Activated T-helper 2 cell treated with anti-CD3 and anti-CD28 coated beads, Interferon-gamma antibody, Interleukin-2, Interleukin-4, amounts not matched to agents 10 μg/mL and 5 μg/mL and 100 μg/mL, durations not matched to agents 14 hours and 24 hours and 36 hours (primary cell): ENCODE measurements around the gene PLCB1. TPM values are rescaled to one million over a fixed set of nuclear protein-coding genes. Genes with fewer than 3 reads are reported as not detected.

Experiments
- DNase-seq: peaks from one replicate; pipeline ENCODE4 v3.0.0; 2021; ENCODE audit warnings: low spot score
- H3K27ac Mint-ChIP-seq: one replicate; pipeline ENCODE4 v1.8.0; 2021; ENCODE audit warnings: mixed read lengths
- H3K27me3 Mint-ChIP-seq: one replicate; pipeline ENCODE4 v1.8.0; 2021; ENCODE audit warnings: low read depth, mixed read lengths
- H3K36me3 Mint-ChIP-seq: one replicate; pipeline ENCODE4 v1.8.0; 2021; ENCODE audit warnings: low read depth, mixed read lengths
- H3K4me1 Mint-ChIP-seq: one replicate; pipeline ENCODE4 v1.8.0; 2021; ENCODE audit warnings: low read depth, mixed read lengths
- H3K4me3 Mint-ChIP-seq: one replicate; pipeline ENCODE4 v1.8.0; 2021; ENCODE audit warnings: low read depth, mild to moderate bottlenecking, moderate library complexity, mixed read lengths
- H3K9me3 Mint-ChIP-seq: one replicate; pipeline ENCODE4 v1.8.0; 2021; ENCODE audit warnings: mixed read lengths
- intact Hi-C: fragments of 100-400 bp; cut with micrococcal nuclease; formaldehyde crosslinking; loops from one replicate; pipeline ENCODE4 v1.15.1; 2023
- total RNA-seq: library from RNA; stranded (reverse); gene quantifications from 2 replicates; pipeline ENCODE4 v1.2.3, GENCODE V29; 2022

The PLCB1 gene
- total RNA-seq, 1 donor from 2014 or later = 2.6 TPM

- peaks cover 53% of the 10 kb centered on the region for H3K27me3 Mint-ChIP-seq
- no peaks in the 10 kb centered on the region for H3K9me3 Mint-ChIP-seq
- no peak overlapping the region for H3K27ac Mint-ChIP-seq
- H3K4me3 Mint-ChIP-seq = no peak overlapping the region
- no peak for DNase-seq
- no peaks in the 10 kb centered on the region for H3K36me3 Mint-ChIP-seq
- peaks cover 5% of the 10 kb centered on the region for H3K4me1 Mint-ChIP-seq
- intact Hi-C loops = loop anchor here (2.0 to 10.0 kb wide), 4 partner anchors 54 to 531 kb away; no protein-coding TSS in a partner anchor
These were observed 1.3 kb downstream of the PLCB1 start for GRCh38 chr20:8133310-8133768.

- DNase-seq = no peak
- Mint-ChIP-seq H3K36me3 (no peaks in the 10 kb centered on the region), H3K9me3 (no peaks in the 10 kb centered on the region), H3K4me1 (peaks cover 5% of the 10 kb centered on the region), H3K27ac (no peak overlapping the region), H3K27me3 (peaks cover 51% of the 10 kb centered on the region), H3K4me3 (no peak overlapping the region)
- intact Hi-C loops = loop anchor here (2.0 to 10.0 kb wide), 4 partner anchors 53 to 531 kb away; no protein-coding TSS in a partner anchor
These were observed 1.9 kb downstream of the PLCB1 start for GRCh38 chr20:8133851-8134451.

GRCh38 chr20:8139899-8140298 is 7.8 kb downstream of the PLCB1 start:
- peaks cover 15% of the 10 kb centered on the region for H3K27me3 Mint-ChIP-seq
- DNase-seq = no peak
- H3K9me3 Mint-ChIP-seq = no peaks in the 10 kb centered on the region
- peaks cover 2% of the 10 kb centered on the region for H3K4me1 Mint-ChIP-seq
- H3K4me3 Mint-ChIP-seq = no peak overlapping the region
- H3K36me3 Mint-ChIP-seq = no peaks in the 10 kb centered on the region
- intact Hi-C loops = loop anchor here (10.0 kb wide), 1 partner anchor 525 kb away; no protein-coding TSS in a partner anchor
- no peak overlapping the region for H3K27ac Mint-ChIP-seq

GRCh38 chr20:8143474-8143873 is 11.4 kb downstream of the PLCB1 start:
- peaks cover 9% of the 10 kb centered on the region for H3K27me3 Mint-ChIP-seq
- no peak overlapping the region for H3K27ac Mint-ChIP-seq
- peaks cover 3% of the 10 kb centered on the region for H3K4me1 Mint-ChIP-seq
- H3K4me3 Mint-ChIP-seq = no peak overlapping the region
- no peak for DNase-seq
- no peaks in the 10 kb centered on the region for H3K36me3 Mint-ChIP-seq
- H3K9me3 Mint-ChIP-seq = no peaks in the 10 kb centered on the region
- intact Hi-C loops = no loop called here

GRCh38 chr20:8144282-8145245 is 12.5 kb downstream of the PLCB1 start:
- H3K4me3 Mint-ChIP-seq = no peak overlapping the region
- no peak for DNase-seq
- no peaks in the 10 kb centered on the region for H3K9me3 Mint-ChIP-seq
- intact Hi-C loops = no loop called here
- peaks cover 11% of the 10 kb centered on the region for H3K27me3 Mint-ChIP-seq
- H3K36me3 Mint-ChIP-seq = no peaks in the 10 kb centered on the region
- H3K27ac Mint-ChIP-seq = no peak overlapping the region
- peaks cover 3% of the 10 kb centered on the region for H3K4me1 Mint-ChIP-seq

GRCh38 chr20:8145246-8146168 is 13.4 kb downstream of the PLCB1 start:
- no peak overlapping the region for H3K4me3 Mint-ChIP-seq
- peaks cover 3% of the 10 kb centered on the region for H3K4me1 Mint-ChIP-seq
- DNase-seq = no peak
- peaks cover 12% of the 10 kb centered on the region for H3K27me3 Mint-ChIP-seq
- intact Hi-C loops = no loop called here
- no peak overlapping the region for H3K27ac Mint-ChIP-seq
- H3K36me3 Mint-ChIP-seq = no peaks in the 10 kb centered on the region
- H3K9me3 Mint-ChIP-seq = no peaks in the 10 kb centered on the region

- peaks cover 12% of the 10 kb centered on the region for H3K27me3 Mint-ChIP-seq
- H3K36me3 Mint-ChIP-seq = no peaks in the 10 kb centered on the region
- peaks cover 3% of the 10 kb centered on the region for H3K4me1 Mint-ChIP-seq
- intact Hi-C loops = no loop called here
- no peak overlapping the region for H3K27ac Mint-ChIP-seq
- H3K9me3 Mint-ChIP-seq = no peaks in the 10 kb centered on the region
- DNase-seq = no peak
- H3K4me3 Mint-ChIP-seq = no peak overlapping the region
These were observed 15.4 kb downstream of the PLCB1 start for GRCh38 chr20:8147476-8147875.

- H3K4me3 Mint-ChIP-seq = no peak overlapping the region
These were observed 16.4 kb downstream of the PLCB1 start for GRCh38 chr20:8148501-8148900.

GRCh38 chr20:8150591-8150990 is 18.5 kb downstream of the PLCB1 start:
- Mint-ChIP-seq H3K4me1 (peaks cover 16% of the 10 kb centered on the region), H3K9me3 (no peaks in the 10 kb centered on the region)
- intact Hi-C loops = no loop called here

More at GRCh38 chr20:8148501-8148900, 16.4 kb downstream of the PLCB1 start:
- Mint-ChIP-seq H3K27me3 (peaks cover 10% of the 10 kb centered on the region), H3K27ac (no peak overlapping the region), H3K9me3 (no peaks in the 10 kb centered on the region), H3K36me3 (no peaks in the 10 kb centered on the region), H3K4me1 (peaks cover 8% of the 10 kb centered on the region)
- no peak for DNase-seq
- intact Hi-C loops = no loop called here

GRCh38 chr20:8151372-8151771 is 19.3 kb downstream of the PLCB1 start:
- Mint-ChIP-seq H3K27me3 (peaks cover 12% of the 10 kb centered on the region), H3K36me3 (no peaks in the 10 kb centered on the region), H3K27ac (no peak overlapping the region), H3K4me3 (no peak overlapping the region), H3K4me1 (peaks cover 18% of the 10 kb centered on the region), H3K9me3 (no peaks in the 10 kb centered on the region)
- no peak for DNase-seq
- intact Hi-C loops = no loop called here

More at GRCh38 chr20:8150591-8150990, 18.5 kb downstream of the PLCB1 start:
- H3K4me3 Mint-ChIP-seq = no peak overlapping the region
- H3K36me3 Mint-ChIP-seq = no peaks in the 10 kb centered on the region
- no peak for DNase-seq
- H3K27me3 Mint-ChIP-seq = peaks cover 10% of the 10 kb centered on the region
- H3K27ac Mint-ChIP-seq = no peak overlapping the region

GRCh38 chr20:8152183-8152582 is 20.1 kb downstream of the PLCB1 start:
- Mint-ChIP-seq H3K27me3 (peaks cover 14% of the 10 kb centered on the region), H3K27ac (no peak overlapping the region), H3K36me3 (no peaks in the 10 kb centered on the region), H3K4me3 (no peak overlapping the region), H3K9me3 (no peaks in the 10 kb centered on the region), H3K4me1 (peaks cover 24% of the 10 kb centered on the region)
- intact Hi-C loops = no loop called here
- no peak for DNase-seq

- Mint-ChIP-seq H3K4me1 (peaks cover 24% of the 10 kb centered on the region), H3K27me3 (peaks cover 10% of the 10 kb centered on the region), H3K27ac (no peak overlapping the region), H3K36me3 (no peaks in the 10 kb centered on the region), H3K9me3 (no peaks in the 10 kb centered on the region), H3K4me3 (no peak overlapping the region)
- DNase-seq = no peak
- intact Hi-C loops = no loop called here
These were observed 20.8 kb downstream of the PLCB1 start for GRCh38 chr20:8152847-8153246.
